CD4-positive, CD25-positive, alpha-beta regulatory T cell (primary cell): ENCODE data around the gene DLG1. TPM values are rescaled to one million over a fixed set of nuclear protein-coding genes. Genes with fewer than 3 reads are reported as not detected.

Experiments used
- ATAC-seq, 2 donors: fragments of 150-1000 bp; cut with Tn5 transposase; one replicate each; pipeline ENCODE4 v1.10.0; 2021; ENCODE audit warnings: low read depth in 2 of 2, moderate number of reproducible peaks in 2 of 2, moderate library complexity in 1 of 2
- DNase-seq, 3 donors: peaks; one replicate each; pipeline versions ENCODE4 v3.0.0 to v3.0.0-alpha.2; 2012 to 2022; ENCODE audit warnings: mixed read lengths in 1 of 3
- H3K27ac ChIP-seq: one replicate; pipeline ENCODE4 v1.7.0; 2013; ENCODE audit warnings: mild to moderate bottlenecking, low read length; ENCODE audit not compliant: insufficient read depth, poor library complexity, severe bottlenecking
- H3K27me3 ChIP-seq: one replicate; pipeline ENCODE4 v1.7.0; 2013; ENCODE audit warnings: low read length; ENCODE audit not compliant: control insufficient read depth, insufficient read depth
- H3K36me3 ChIP-seq: one replicate; pipeline ENCODE4 v1.7.0; 2013; ENCODE audit warnings: mild to moderate bottlenecking, low read length, moderate library complexity; ENCODE audit not compliant: control insufficient read depth, insufficient read depth
- H3K4me1 ChIP-seq: 2 replicates; pipeline ENCODE4 v1.7.0; 2013; ENCODE audit warnings: mild to moderate bottlenecking, low read length; ENCODE audit not compliant: insufficient read depth, control insufficient read depth, poor library complexity, severe bottlenecking
- H3K4me3 ChIP-seq: one replicate; pipeline ENCODE4 v1.7.0; 2013; ENCODE audit warnings: low read depth, mild to moderate bottlenecking, low read length, moderate library complexity
- H3K9me3 ChIP-seq, 2 experiments: 1 replicate in 1 of 2; 2 replicates in 1 of 2; pipeline ENCODE4 v1.7.0; 2013; ENCODE audit warnings: low read length in 2 of 2, mild to moderate bottlenecking in 1 of 2, moderate library complexity in 1 of 2; ENCODE audit not compliant: control insufficient read depth in 2 of 2
- H3K27ac Mint-ChIP-seq, 3 donors: one replicate each; pipeline ENCODE4 v1.8.0; 2020 to 2022; ENCODE audit warnings: mild to moderate bottlenecking in 3 of 3, mixed read lengths in 3 of 3, moderate library complexity in 2 of 3
- H3K27me3 Mint-ChIP-seq: one replicate; pipeline ENCODE4 v1.8.0; 2022; ENCODE audit warnings: mild to moderate bottlenecking, mixed read lengths
- H3K36me3 Mint-ChIP-seq: one replicate; pipeline ENCODE4 v1.8.0; 2020; ENCODE audit warnings: mixed read lengths
- H3K4me1 Mint-ChIP-seq, 4 donors: one replicate each; pipeline ENCODE4 v1.8.0; 2020 to 2022; ENCODE audit warnings: mixed read lengths in 4 of 4, mild to moderate bottlenecking in 1 of 4
- H3K4me3 Mint-ChIP-seq, 4 donors: one replicate each; pipeline ENCODE4 v1.8.0; 2020 to 2022; ENCODE audit warnings: mild to moderate bottlenecking in 4 of 4, mixed read lengths in 4 of 4, moderate library complexity in 3 of 4
- H3K9me3 Mint-ChIP-seq, 7 donors: one replicate each; pipeline ENCODE4 v1.8.0; 2020 to 2022; ENCODE audit warnings: mixed read lengths in 7 of 7, mild to moderate bottlenecking in 3 of 7, moderate library complexity in 2 of 7
- polyA plus RNA-seq, 4 donors: library from polyadenylated mRNA; unstranded; fragments of 300-500 nt; fragmentation: Illumina TruSeq; gene quantifications; one replicate each; pipeline ENCODE4 v1.2.3, GENCODE V29; 2021
- total RNA-seq: library from RNA; stranded (reverse); gene quantifications from one replicate; pipeline ENCODE4 v1.2.3, GENCODE V29; 2022

DLG1 gene
- total RNA-seq (106 TPM), polyA plus RNA-seq (10 to 100 TPM; 25.2 to 31.5 (median 29.6) TPM)

- H3K27ac ChIP-seq, result peak within 1 kb of the TSS; percentile 84
- H3K9me3 ChIP-seq, result no peaks in the 10 kb centered on the region
- peak within 1 kb of the TSS; percentile 96 for H3K4me3 ChIP-seq
- H3K4me1 Mint-ChIP-seq, result peaks cover 4 to 44% (median 15%) of the 10 kb centered on the region in 4 donors
- DNase-seq (peak in 2 of 3 donors; percentile 75 to 88), ATAC-seq (peak; percentile 45 to 46)
- H3K27me3 ChIP-seq, result peaks cover 13% of the 10 kb centered on the region
- no peaks in the 10 kb centered on the region for H3K9me3 Mint-ChIP-seq
- H3K4me1 ChIP-seq, result peaks cover 34% of the 10 kb centered on the region
- H3K36me3 ChIP-seq, result peaks cover 3% of the 10 kb centered on the region
- peaks cover 32% of the 10 kb centered on the region for H3K27me3 Mint-ChIP-seq
- peaks cover 2% of the 10 kb centered on the region for H3K36me3 Mint-ChIP-seq
- peak within 1 kb of the TSS; percentile 89 to 98 (median 94) for H3K4me3 Mint-ChIP-seq
- H3K27ac Mint-ChIP-seq, result peak within 1 kb of the TSS; percentile 92 to 98 (median 95)
Measured at GRCh38 chr3:197298341-197298944, at the start of gene DLG1. Gene DLG1 (minus strand): TSS chr3:197298612. CDS start chr3:197297204, 1,408 bp downstream.

DNA sequence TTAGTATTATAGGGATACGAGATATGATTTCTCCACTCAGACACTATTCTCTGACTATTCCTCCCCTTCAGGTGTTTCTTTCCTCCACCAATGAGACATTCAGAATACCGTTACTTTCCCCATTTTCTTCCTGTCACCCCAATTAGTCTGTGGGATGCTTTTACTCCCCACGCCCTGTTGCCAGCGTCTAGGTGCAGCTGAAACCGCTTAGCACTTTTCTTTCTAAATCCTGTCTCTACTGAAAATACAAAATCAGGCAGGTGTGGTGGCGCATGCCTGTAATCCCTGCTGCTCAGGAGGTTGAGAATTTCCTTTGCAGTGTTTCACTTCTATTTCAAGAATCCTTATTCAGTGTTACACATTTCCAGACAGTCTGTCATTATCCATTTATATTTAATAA lies 49.6 kb upstream of the DLG1 start:
- Histone ChIP-seq H3K4me3 (no peak overlapping the region), H3K4me1 (no peaks in the 10 kb centered on the region), H3K27ac (no peak overlapping the region), H3K36me3 (no peaks in the 10 kb centered on the region), H3K9me3 (no peaks in the 10 kb centered on the region), H3K27me3 (peaks cover 3% of the 10 kb centered on the region)
- Mint-ChIP-seq H3K36me3 (no peaks in the 10 kb centered on the region), H3K4me3 (no peak overlapping the region), H3K27ac (no peak overlapping the region), H3K9me3 (no peaks in the 10 kb centered on the region), H3K27me3 (peaks cover 4% of the 10 kb centered on the region), H3K4me1 (no peaks in the 10 kb centered on the region)
- DNase-seq (no peak), ATAC-seq (no peak)

DNA sequence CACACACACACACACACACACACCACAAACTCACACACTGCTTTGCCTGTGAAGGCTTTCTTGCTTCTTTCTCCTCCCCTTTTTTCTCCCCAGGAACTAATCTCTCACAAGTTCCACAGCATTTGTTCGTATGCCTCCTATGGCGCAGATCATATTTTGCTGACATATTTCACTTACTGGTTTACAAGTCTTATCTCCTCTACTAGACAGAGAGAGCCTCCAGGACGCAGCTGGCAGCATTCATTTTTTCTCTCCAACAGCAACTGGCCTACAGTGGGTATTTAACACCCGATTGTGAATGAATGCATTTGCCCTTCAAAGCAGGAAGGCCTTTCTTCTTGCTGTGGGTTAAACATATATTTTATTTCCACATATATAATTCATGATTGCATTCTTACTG lies 47.0 kb upstream of the DLG1 start:
- Histone ChIP-seq H3K27ac (no peak overlapping the region), H3K27me3 (peaks cover 3% of the 10 kb centered on the region), H3K4me3 (no peak overlapping the region), H3K9me3 (no peaks in the 10 kb centered on the region), H3K36me3 (no peaks in the 10 kb centered on the region), H3K4me1 (no peaks in the 10 kb centered on the region)
- Mint-ChIP-seq H3K4me1 (no peaks in the 10 kb centered on the region), H3K36me3 (no peaks in the 10 kb centered on the region), H3K9me3 (no peaks in the 10 kb centered on the region), H3K27ac (no peak overlapping the region), H3K27me3 (no peaks in the 10 kb centered on the region), H3K4me3 (no peak overlapping the region)
- DNase-seq (no peak), ATAC-seq (no peak)

- Mint-ChIP-seq H3K27ac (no peak overlapping the region), H3K36me3 (no peaks in the 10 kb centered on the region)
- no peak overlapping the region for H3K4me3 ChIP-seq
Measured at GRCh38 chr3:197344582-197345318, 46.3 kb upstream of the DLG1 start.

DNA sequence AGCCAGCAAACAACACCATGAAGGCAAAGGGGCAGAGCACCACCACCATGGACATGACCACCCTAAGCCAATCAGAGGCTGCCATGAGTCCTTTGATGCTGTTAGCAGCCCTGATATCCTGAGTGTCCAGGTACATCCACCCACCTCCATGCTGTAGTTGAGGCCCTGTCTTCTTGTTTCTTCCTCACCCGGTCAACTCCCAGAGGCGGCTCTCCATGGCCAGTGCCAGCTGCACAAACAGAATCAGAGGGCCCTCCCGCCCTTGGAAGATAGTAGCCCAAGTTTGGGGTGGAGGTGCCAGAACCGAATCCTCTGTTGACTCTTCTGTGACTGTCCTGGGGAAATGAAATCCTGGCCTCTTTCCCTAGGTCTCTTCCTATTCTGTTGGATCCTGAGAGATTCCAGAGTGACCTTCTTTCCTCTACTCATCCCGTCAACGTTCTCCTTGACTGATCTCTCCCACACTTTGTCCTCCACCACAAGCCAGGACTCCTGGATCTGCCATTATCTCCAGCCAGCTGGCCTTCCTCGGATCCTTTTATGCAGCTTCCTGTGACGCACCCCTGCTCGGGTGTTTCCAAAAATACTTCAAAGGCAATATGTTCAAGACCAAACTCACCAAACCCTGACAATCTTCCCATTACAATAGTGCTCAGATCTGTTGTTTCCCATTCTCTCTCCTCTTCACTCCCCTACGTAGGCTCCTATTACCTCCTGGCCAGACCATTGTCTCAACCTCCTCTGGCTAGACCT lies 45.4 kb upstream of the DLG1 start:
- H3K27me3 ChIP-seq, result peaks cover 3% of the 10 kb centered on the region
- H3K36me3 Mint-ChIP-seq, result no peaks in the 10 kb centered on the region
- no peak overlapping the region for H3K27ac Mint-ChIP-seq
- no peaks in the 10 kb centered on the region for H3K4me1 Mint-ChIP-seq
- no peaks in the 10 kb centered on the region for H3K4me1 ChIP-seq
- no peaks in the 10 kb centered on the region for H3K27me3 Mint-ChIP-seq
- no peak for DNase-seq
- H3K9me3 Mint-ChIP-seq, result no peaks in the 10 kb centered on the region
- H3K27ac ChIP-seq, result no peak overlapping the region
- H3K36me3 ChIP-seq, result no peaks in the 10 kb centered on the region
- no peak overlapping the region for H3K4me3 ChIP-seq
- no peak for ATAC-seq
- no peaks in the 10 kb centered on the region for H3K9me3 ChIP-seq
- no peak overlapping the region for H3K4me3 Mint-ChIP-seq

More at GRCh38 chr3:197344582-197345318, 46.3 kb upstream of the DLG1 start:
- Histone ChIP-seq H3K4me1 (no peaks in the 10 kb centered on the region), H3K27me3 (peaks cover 3% of the 10 kb centered on the region), H3K36me3 (no peaks in the 10 kb centered on the region), H3K27ac (no peak overlapping the region), H3K9me3 (no peaks in the 10 kb centered on the region)
- DNase-seq, result no peak
- Mint-ChIP-seq H3K4me1 (no peaks in the 10 kb centered on the region), H3K4me3 (no peak overlapping the region), H3K27me3 (no peaks in the 10 kb centered on the region), H3K9me3 (no peaks in the 10 kb centered on the region)
- no peak for ATAC-seq

- Mint-ChIP-seq H3K4me1 (no peaks in the 10 kb centered on the region), H3K27me3 (no peaks in the 10 kb centered on the region), H3K9me3 (no peaks in the 10 kb centered on the region), H3K4me3 (no peak overlapping the region), H3K27ac (no peak overlapping the region), H3K36me3 (no peaks in the 10 kb centered on the region)
- Histone ChIP-seq H3K27me3 (peaks cover 3% of the 10 kb centered on the region), H3K9me3 (no peaks in the 10 kb centered on the region), H3K27ac (no peak overlapping the region), H3K36me3 (no peaks in the 10 kb centered on the region), H3K4me1 (no peaks in the 10 kb centered on the region), H3K4me3 (no peak overlapping the region)
- no peak for ATAC-seq
- DNase-seq, result no peak
Measured at GRCh38 chr3:197343111-197343510, 44.7 kb upstream of the DLG1 start.

DNA sequence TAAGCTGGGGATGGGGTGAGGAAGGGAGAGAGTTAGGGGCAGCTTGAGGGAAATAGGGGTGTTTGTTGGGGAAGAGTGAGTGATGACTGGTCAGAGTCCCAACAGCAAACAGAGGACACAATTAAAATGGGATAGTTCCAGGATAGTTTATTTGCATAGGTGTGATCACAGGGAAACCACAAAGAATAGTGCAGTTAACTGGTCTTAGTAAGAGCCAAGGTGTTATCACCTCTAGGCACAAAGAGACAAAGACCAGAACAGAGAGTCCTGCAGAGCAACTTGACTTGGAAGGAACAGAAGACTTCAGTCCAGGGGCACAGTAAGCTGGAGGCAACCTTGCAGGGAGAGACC lies 42.1 kb upstream of the DLG1 start:
- Mint-ChIP-seq H3K27me3 (peaks cover 6% of the 10 kb centered on the region), H3K4me3 (no peak overlapping the region), H3K4me1 (no peaks in the 10 kb centered on the region), H3K9me3 (no peaks in the 10 kb centered on the region), H3K36me3 (no peaks in the 10 kb centered on the region), H3K27ac (peak overlapping the region in 1 of 3 donors; percentile 39)
- H3K4me1 ChIP-seq, result no peaks in the 10 kb centered on the region
- no peaks in the 10 kb centered on the region for H3K27me3 ChIP-seq
- no peak overlapping the region for H3K4me3 ChIP-seq
- DNase-seq, result no peak
- no peak for ATAC-seq
- no peak overlapping the region for H3K27ac ChIP-seq
- H3K9me3 ChIP-seq, result no peaks in the 10 kb centered on the region
- no peaks in the 10 kb centered on the region for H3K36me3 ChIP-seq
